H1 (cell line): ENCODE data around the gene SCGB3A1.

Experiments used
- CBX8 ChIP-seq: fragments of 300-800, 300-1000 bp; sonication (generic); IDR thresholded peaks from 2 replicates; pipeline ENCODE4 v1.7.1; 2016; ENCODE audit warnings: low read depth, low read length, borderline replicate concordance
- CEBPB ChIP-seq: IDR thresholded peaks from 2 replicates; pipeline ENCODE4 v1.6.1; 2012; ENCODE audit warnings: low read depth, low read length
- CTCF ChIP-seq, 3 experiments: IDR thresholded peaks; 1 replicate in 2 of 3; 2 replicates in 1 of 3; pipeline versions ENCODE4 v1.5.1 to v1.6.1; 2011; ENCODE audit warnings: low read length in 3 of 3, mild to moderate bottlenecking in 3 of 3, inconsistent platforms in 2 of 3, low read depth in 1 of 3, moderate library complexity in 1 of 3; ENCODE audit not compliant: insufficient read depth in 1 of 3; ENCODE audit errors: control extremely low read depth in 1 of 3
- EP300 ChIP-seq, 2 experiments: IDR thresholded peaks; 1 replicate in 1 of 2; 2 replicates in 1 of 2; pipeline ENCODE4 v1.6.1; 2011 to 2012; ENCODE audit warnings: low read depth in 2 of 2, low read length in 2 of 2, mild to moderate bottlenecking in 2 of 2, borderline replicate concordance in 1 of 2, inconsistent platforms in 1 of 2, moderate library complexity in 1 of 2
- POLR2A ChIP-seq, 2 experiments: IDR thresholded peaks; 1 replicate in 1 of 2; 2 replicates in 1 of 2; pipeline ENCODE4 v1.6.1; 2011; ENCODE audit warnings: low read depth in 2 of 2, low read length in 2 of 2, mild to moderate bottlenecking in 2 of 2; ENCODE audit errors: control extremely low read depth in 1 of 2
- POLR2AphosphoS5 ChIP-seq: IDR thresholded peaks from 2 replicates; pipeline ENCODE4 v1.6.1; 2011; ENCODE audit warnings: low read depth, low read length
- RFX5 ChIP-seq: IDR thresholded peaks from 2 replicates; pipeline ENCODE4 v1.6.1; 2011; ENCODE audit warnings: low read depth, low read length, improper control_type of control experiment, borderline replicate concordance
- SP1 ChIP-seq: IDR thresholded peaks from 2 replicates; pipeline ENCODE4 v1.6.1; 2011; ENCODE audit warnings: low read depth, low read length
- SRF ChIP-seq: IDR thresholded peaks from 2 replicates; pipeline ENCODE4 v1.6.1; 2011; ENCODE audit warnings: mild to moderate bottlenecking, low read depth, low read length, moderate library complexity
- TAF1 ChIP-seq: IDR thresholded peaks from 2 replicates; pipeline ENCODE4 v1.6.1; 2011; ENCODE audit warnings: mild to moderate bottlenecking, low read depth, low read length
- TAF7 ChIP-seq: optimal IDR thresholded peaks from 2 replicates; pipeline ENCODE3; 2011; ENCODE audit warnings: low read depth, mild to moderate bottlenecking, inconsistent platforms, low read length, moderate library complexity, borderline replicate concordance

GRCh38 chr5:180639287-180639686 is 48.0 kb upstream of the SCGB3A1 start:
- TF ChIP-seq EP300 (IDR thresholded peaks at IDR 0.05; ENCODE audit: borderline replicate concordance in 1 of 2, low read depth in 2 of 2, low read length in 2 of 2) (no peak), CTCF (IDR thresholded peaks at IDR 0.05; ENCODE audit: control extremely low read depth in 1 of 3, insufficient read depth in 1 of 3, low read depth in 1 of 3, low read length in 3 of 3) (no peak), POLR2A (IDR thresholded peaks at IDR 0.05; ENCODE audit: control extremely low read depth in 1 of 2, low read depth in 2 of 2, low read length in 2 of 2) (no peak), CEBPB (no peak), TAF1 (no peak), SP1 (no peak), POLR2AphosphoS5 (no peak), CBX8 (no peak), RFX5 (no peak), SRF (no peak), TAF7 (no peak)
